ENCODE measurements around the gene TSPAN5. TPM values are rescaled to one million over a fixed set of nuclear protein-coding genes. Genes with fewer than 3 reads are reported as not detected.

Gene TSPAN5
- total RNA-seq, 6 experiments from 2014 or later, result 59.6 to 75.4 (median 67.6) TPM

DNA sequence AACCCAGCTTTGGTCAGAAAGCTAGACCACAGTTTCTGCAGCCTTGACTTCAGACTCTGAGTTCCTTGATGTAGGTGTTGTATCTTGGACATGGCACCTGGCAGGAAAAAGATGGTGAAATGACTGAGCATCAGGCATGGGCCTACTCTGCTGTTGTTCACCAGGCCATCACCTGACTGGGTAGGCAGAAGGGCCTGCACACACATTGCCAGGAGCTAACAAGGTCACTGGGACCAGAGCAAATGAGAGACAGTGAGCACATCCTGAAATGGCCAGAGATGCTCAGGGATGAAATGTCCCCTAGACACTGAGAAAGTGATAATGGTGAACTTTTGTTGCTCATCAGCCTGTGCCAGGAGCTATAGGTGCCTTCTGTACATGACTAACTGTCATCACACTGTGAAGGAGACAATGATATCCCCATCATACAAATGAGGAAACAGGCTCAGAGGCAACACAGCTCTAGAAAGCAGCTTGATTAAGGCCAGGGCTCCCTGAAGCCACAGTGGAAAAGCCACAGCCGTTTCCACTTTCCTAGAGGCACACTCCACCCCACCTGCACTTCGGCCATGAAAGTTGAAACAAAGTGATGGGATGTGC lies 128.3 kb downstream of the TSPAN5 start:
- no peak for DNase-seq
- Mint-ChIP-seq H3K27ac (peak overlapping the region; percentile 23; the same call in 1 of the 2 replicates), H3K27me3 (ENCODE audit: insufficient read depth) (no peaks in the 10 kb centered on the region), H3K4me1 (ENCODE audit: low read depth) (peaks cover 61% of the 10 kb centered on the region), H3K9me3 (no peaks in the 10 kb centered on the region), H3K36me3 (ENCODE audit: low read depth) (peaks cover 9% of the 10 kb centered on the region), H3K4me3 (no peak overlapping the region)
- TF ChIP-seq, protein P1, sequence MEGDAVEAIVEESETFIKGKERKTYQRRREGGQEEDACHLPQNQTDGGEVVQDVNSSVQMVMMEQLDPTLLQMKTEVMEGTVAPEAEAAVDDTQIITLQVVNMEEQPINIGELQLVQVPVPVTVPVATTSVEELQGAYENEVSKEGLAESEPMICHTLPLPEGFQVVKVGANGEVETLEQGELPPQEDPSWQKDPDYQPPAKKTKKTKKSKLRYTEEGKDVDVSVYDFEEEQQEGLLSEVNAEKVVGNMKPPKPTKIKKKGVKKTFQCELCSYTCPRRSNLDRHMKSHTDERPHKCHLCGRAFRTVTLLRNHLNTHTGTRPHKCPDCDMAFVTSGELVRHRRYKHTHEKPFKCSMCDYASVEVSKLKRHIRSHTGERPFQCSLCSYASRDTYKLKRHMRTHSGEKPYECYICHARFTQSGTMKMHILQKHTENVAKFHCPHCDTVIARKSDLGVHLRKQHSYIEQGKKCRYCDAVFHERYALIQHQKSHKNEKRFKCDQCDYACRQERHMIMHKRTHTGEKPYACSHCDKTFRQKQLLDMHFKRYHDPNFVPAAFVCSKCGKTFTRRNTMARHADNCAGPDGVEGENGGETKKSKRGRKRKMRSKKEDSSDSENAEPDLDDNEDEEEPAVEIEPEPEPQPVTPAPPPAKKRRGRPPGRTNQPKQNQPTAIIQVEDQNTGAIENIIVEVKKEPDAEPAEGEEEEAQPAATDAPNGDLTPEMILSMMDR (IDR thresholded peaks at IDR 0.05), result no peak

DNA sequence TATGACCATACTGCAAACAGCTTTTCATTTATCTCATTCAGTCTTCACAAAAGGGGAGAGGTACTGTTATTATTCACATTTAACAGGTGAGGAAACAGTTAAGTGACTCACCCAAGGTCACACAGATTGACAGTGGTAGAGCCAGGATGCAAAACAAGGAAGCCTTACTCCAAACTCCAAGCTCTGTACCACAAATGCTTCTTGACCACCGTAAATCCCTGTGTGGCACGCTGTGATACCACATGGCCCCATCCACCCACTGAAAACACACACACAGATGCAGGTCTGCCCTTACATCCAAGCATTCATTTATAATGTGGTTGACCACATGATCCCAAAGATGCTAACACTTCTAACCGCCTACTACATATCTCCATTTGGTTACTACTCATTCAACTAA lies 129.5 kb downstream of the TSPAN5 start:
- Mint-ChIP-seq H3K9me3 (no peaks in the 10 kb centered on the region), H3K27ac (no peak overlapping the region), H3K4me1 (ENCODE audit: low read depth) (peaks cover 70% of the 10 kb centered on the region), H3K36me3 (ENCODE audit: low read depth) (peaks cover 9% of the 10 kb centered on the region), H3K27me3 (ENCODE audit: insufficient read depth) (no peaks in the 10 kb centered on the region), H3K4me3 (no peak overlapping the region)
- no peak for DNase-seq
- TF ChIP-seq, protein P1 (IDR thresholded peaks at IDR 0.05), result no peak

DNA sequence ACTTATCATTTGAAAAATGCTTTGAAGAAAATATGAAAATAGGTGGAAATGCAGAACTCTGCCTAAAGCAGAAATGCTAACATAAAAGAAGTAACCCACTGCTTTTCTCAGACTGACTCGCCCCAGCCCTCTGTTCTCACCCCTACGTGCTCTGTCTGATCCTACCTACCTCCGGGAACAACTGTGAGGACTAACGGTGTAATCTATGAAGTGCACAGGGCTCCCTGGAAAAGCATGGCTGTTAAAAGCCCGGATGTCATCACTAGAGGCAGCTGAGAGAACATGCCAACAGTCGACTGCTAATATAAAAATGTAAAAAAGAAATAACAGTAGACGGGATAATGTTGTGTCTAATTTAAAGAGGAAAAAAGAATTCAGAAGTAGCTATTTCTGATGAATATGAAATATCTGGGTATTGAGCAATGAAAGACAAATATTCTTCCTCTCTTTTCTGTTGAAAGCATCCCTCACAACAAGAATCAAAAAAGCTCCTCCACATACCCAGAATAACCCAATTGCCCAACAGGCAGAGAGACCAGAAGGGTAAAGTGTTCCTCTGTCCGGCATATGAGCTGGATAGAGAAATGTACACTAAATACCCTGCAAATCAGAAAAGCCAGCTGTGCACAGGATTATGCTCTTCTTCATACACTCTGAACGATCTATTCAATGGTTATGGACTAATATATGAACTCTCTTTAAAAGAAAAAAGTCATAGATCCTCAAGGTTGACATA lies 130.7 kb downstream of the TSPAN5 start:
- DNase-seq, result no peak
- Mint-ChIP-seq H3K4me1 (ENCODE audit: low read depth) (peaks cover 80% of the 10 kb centered on the region), H3K4me3 (peak overlapping the region; percentile 37; the same call in 1 of the 2 replicates), H3K27ac (peak overlapping the region; percentile 68; the same call in 1 of the 2 replicates), H3K36me3 (ENCODE audit: low read depth) (peaks cover 8% of the 10 kb centered on the region), H3K9me3 (no peaks in the 10 kb centered on the region), H3K27me3 (ENCODE audit: insufficient read depth) (no peaks in the 10 kb centered on the region)
- TF ChIP-seq, protein P1 (IDR thresholded peaks at IDR 0.05), result no peak

DNA sequence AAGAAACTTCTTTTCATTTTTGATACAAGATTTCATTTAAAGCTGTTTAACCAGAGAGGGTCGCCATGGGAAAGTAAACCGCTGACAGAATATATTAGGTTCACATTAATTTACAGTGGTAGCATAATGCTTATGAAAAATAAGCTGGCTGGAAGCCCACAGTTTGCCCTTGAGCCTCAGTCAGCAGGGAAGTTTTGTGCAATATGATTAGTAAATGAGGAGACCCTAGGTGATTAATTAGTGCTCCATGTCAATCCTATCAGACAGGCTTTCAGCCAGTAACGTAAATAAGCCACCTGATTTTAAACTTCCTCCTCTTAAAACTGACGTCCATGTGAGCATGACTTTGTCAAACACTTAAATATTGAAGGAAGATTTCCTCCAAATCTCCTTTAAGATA lies 134.2 kb downstream of the TSPAN5 start:
- TF ChIP-seq, protein P1 (IDR thresholded peaks at IDR 0.05), result no peak
- Mint-ChIP-seq H3K36me3 (ENCODE audit: low read depth) (peaks cover 5% of the 10 kb centered on the region; the same call in 1 of the 2 replicates), H3K4me1 (ENCODE audit: low read depth) (peaks cover 95% of the 10 kb centered on the region), H3K27me3 (ENCODE audit: insufficient read depth) (no peaks in the 10 kb centered on the region), H3K9me3 (no peaks in the 10 kb centered on the region), H3K4me3 (peak overlapping the region; percentile 75), H3K27ac (peak overlapping the region; percentile 91)
- DNase-seq, result no peak

DNA sequence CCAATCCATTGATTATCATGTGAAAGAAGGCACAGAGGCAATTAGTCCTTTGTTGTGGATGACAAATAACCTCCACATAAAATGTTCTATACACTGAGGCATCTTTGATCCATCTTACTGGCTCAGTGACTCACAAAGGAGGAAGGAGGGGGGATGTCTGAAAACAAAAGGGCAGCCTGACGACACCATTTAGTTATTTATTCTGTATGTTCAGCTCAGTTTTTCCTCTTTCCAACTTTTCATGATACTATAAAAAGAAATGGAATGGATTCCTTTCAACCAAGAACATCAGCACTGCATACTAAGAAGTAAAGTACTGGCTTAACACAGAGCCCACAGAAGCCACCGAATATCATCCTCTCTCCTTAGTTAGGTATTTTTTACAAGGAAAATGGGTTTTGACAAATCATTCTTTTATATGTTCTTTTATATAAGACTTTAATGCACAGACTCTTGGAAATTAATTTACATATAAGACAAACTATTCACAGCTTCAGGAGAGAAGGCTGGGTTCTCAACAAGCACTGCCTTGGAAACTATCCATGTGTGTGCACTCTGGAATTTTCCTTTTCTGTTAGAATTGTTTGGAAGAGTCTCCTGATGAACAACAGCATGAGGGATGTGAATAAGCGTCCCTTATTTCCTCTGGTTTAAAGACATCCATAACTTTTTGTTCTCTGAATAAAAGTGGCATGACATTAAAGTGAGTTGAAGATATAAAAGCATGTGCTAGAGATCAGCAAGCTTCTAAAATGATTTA lies 135.6 kb downstream of the TSPAN5 start:
- Mint-ChIP-seq H3K4me1 (ENCODE audit: low read depth) (peaks cover 95% of the 10 kb centered on the region), H3K27me3 (ENCODE audit: insufficient read depth) (no peaks in the 10 kb centered on the region), H3K36me3 (ENCODE audit: low read depth) (peaks cover 5% of the 10 kb centered on the region; the same call in 1 of the 2 replicates), H3K4me3 (peak overlapping the region; percentile 75), H3K27ac (peak overlapping the region; percentile 91), H3K9me3 (no peaks in the 10 kb centered on the region)
- peak; percentile 89 for DNase-seq
- TF ChIP-seq, protein P1 (IDR thresholded peaks at IDR 0.05), result no peak

Data from HFFc6 (cell line).